ENCODE results near the gene C1orf226. TPM values are rescaled to one million over a fixed set of nuclear protein-coding genes. Genes with fewer than 3 reads are reported as not detected.

Gene C1orf226
- total and polyA plus RNA-seq, 9 of the 15 experiments (the other 6 are each of a cell fraction or from before 2014, with no cell fraction given): 0.10 to 1.4 (median 0.47) TPM

DNA sequence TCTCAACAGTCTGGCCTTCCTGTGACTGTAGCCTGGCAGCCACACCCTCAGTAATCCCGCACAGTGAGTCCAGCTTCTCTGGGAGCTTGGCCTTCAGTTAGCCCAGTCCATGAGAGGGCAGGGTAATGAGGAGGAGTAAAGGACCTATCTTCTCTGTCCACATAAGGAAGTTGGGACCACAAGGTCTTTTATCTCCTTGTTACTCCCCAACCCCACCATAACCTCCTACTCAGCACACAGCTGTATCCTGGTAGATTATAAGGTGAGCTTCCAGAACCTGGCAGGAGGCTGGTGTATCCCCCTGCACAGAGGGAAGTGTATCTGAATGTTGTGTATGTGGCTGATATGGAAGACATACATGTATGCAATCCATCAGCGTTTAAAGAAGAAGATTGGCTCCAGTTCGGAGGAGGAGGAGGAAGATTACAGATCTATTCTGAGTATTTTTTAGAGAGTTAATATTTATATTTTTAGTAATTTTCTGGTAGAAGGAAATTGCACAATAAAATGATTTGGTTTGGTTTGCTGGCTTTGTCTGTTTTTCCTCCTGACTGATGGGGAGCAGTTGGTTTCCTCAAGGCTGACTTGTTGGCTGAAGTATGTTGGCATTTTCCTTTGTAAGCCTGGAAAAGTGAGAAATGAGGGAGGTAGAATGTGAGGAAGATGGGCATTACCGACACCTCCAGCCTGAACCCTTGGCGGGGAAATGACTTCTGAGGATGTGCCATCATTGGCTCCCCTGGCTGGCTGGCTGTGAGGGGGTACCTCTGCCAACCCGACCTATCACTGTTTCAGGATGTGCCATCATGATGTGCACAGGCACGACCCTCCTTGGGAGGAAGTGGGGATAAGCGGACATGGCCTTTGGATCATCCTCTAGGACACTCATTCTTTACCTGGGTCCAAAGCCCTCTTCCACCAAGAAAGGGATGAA, 5.0 kb downstream of the C1orf226 start (continued):
- TF ChIP-seq XRCC3 (IDR thresholded peaks at IDR 0.05) (no peak), ZC3H4 (CRISPR knock-in tag; IDR thresholded peaks at IDR 0.05; ENCODE audit: borderline replicate concordance) (no peak), KLF1 (tag; IDR thresholded peaks at IDR 0.05) (no peak), NCOA2 (IDR thresholded peaks at IDR 0.05; ENCODE audit: partially characterized antibody in 2 of 2) (peak in 1 of 2 experiments; percentile 87), RFX5 (IDR thresholded peaks at IDR 0.05; ENCODE audit: low read depth, low read length) (no peak), STAT5A (IDR thresholded peaks at IDR 0.05; ENCODE audit: borderline replicate concordance, low read length) (peak; percentile 97), MAFF (IDR thresholded peaks at IDR 0.05; ENCODE audit: low read length) (peak; percentile 34; the same call in 1 of the 2 replicates), SIX5 (IDR thresholded peaks at IDR 0.05; ENCODE audit: borderline replicate concordance in 1 of 2, insufficient read depth in 1 of 2, low read depth in 1 of 2, low read length in 2 of 2) (no peak), ZNF507 (tag; conservative IDR thresholded peaks at IDR 0.05) (no peak), ZNF146 (CRISPR knock-in tag; IDR thresholded peaks at IDR 0.05; ENCODE audit: unreplicated experiment) (no peak), NR2F6 (CRISPR knock-in tag; IDR thresholded peaks at IDR 0.05) (no peak), ATF1 (CRISPR knock-in tag; IDR thresholded peaks at IDR 0.05) (no peak), ATF1 (tag; IDR thresholded peaks at IDR 0.05) (peak; percentile 39; the same call in 1 of the 2 replicates), CAMTA2 (CRISPR knock-in tag; conservative IDR thresholded peaks at IDR 0.05) (no peak), MCM5 (IDR thresholded peaks at IDR 0.05; ENCODE audit: low read depth) (no peak), RNF2 (IDR thresholded peaks at IDR 0.05) (peak; percentile 98)
- TF ChIP-seq, protein P1, sequence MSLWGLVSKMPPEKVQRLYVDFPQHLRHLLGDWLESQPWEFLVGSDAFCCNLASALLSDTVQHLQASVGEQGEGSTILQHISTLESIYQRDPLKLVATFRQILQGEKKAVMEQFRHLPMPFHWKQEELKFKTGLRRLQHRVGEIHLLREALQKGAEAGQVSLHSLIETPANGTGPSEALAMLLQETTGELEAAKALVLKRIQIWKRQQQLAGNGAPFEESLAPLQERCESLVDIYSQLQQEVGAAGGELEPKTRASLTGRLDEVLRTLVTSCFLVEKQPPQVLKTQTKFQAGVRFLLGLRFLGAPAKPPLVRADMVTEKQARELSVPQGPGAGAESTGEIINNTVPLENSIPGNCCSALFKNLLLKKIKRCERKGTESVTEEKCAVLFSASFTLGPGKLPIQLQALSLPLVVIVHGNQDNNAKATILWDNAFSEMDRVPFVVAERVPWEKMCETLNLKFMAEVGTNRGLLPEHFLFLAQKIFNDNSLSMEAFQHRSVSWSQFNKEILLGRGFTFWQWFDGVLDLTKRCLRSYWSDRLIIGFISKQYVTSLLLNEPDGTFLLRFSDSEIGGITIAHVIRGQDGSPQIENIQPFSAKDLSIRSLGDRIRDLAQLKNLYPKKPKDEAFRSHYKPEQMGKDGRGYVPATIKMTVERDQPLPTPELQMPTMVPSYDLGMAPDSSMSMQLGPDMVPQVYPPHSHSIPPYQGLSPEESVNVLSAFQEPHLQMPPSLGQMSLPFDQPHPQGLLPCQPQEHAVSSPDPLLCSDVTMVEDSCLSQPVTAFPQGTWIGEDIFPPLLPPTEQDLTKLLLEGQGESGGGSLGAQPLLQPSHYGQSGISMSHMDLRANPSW (CRISPR knock-in tag; IDR thresholded peaks at IDR 0.05): no peak
- TF ChIP-seq, protein P2, sequence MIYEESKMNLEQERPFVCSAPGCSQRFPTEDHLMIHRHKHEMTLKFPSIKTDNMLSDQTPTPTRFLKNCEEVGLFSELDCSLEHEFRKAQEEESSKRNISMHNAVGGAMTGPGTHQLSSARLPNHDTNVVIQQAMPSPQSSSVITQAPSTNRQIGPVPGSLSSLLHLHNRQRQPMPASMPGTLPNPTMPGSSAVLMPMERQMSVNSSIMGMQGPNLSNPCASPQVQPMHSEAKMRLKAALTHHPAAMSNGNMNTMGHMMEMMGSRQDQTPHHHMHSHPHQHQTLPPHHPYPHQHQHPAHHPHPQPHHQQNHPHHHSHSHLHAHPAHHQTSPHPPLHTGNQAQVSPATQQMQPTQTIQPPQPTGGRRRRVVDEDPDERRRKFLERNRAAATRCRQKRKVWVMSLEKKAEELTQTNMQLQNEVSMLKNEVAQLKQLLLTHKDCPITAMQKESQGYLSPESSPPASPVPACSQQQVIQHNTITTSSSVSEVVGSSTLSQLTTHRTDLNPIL (CRISPR knock-in tag; IDR thresholded peaks at IDR 0.05): no peak
- TF ChIP-seq, protein P3, sequence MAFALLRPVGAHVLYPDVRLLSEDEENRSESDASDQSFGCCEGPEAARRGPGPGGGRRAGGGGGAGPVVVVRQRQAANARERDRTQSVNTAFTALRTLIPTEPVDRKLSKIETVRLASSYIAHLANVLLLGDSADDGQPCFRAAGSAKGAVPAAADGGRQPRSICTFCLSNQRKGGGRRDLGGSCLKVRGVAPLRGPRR (CRISPR knock-in tag; IDR thresholded peaks at IDR 0.05): no peak
- TF ChIP-seq, protein P4, sequence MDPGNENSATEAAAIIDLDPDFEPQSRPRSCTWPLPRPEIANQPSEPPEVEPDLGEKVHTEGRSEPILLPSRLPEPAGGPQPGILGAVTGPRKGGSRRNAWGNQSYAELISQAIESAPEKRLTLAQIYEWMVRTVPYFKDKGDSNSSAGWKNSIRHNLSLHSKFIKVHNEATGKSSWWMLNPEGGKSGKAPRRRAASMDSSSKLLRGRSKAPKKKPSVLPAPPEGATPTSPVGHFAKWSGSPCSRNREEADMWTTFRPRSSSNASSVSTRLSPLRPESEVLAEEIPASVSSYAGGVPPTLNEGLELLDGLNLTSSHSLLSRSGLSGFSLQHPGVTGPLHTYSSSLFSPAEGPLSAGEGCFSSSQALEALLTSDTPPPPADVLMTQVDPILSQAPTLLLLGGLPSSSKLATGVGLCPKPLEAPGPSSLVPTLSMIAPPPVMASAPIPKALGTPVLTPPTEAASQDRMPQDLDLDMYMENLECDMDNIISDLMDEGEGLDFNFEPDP (CRISPR knock-in tag; IDR thresholded peaks at IDR 0.05): no peak
- TF ChIP-seq, protein P5, sequence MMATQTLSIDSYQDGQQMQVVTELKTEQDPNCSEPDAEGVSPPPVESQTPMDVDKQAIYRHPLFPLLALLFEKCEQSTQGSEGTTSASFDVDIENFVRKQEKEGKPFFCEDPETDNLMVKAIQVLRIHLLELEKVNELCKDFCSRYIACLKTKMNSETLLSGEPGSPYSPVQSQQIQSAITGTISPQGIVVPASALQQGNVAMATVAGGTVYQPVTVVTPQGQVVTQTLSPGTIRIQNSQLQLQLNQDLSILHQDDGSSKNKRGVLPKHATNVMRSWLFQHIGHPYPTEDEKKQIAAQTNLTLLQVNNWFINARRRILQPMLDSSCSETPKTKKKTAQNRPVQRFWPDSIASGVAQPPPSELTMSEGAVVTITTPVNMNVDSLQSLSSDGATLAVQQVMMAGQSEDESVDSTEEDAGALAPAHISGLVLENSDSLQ (IDR thresholded peaks at IDR 0.05): peak; percentile 33
